GM21360 (cell line): ENCODE data around the gene BTBD16.
A peak's percentile ranks its signal among the peaks of the same experiment; 100 is the strongest.

ENCODE experiments used
- ATAC-seq: cut with Tn5 transposase; IDR thresholded peaks from one replicate; pipeline ENCODE4 v1.9.1; 2021; ENCODE audit warnings: mild to moderate bottlenecking, moderate library complexity; ENCODE audit not compliant: unreplicated experiment

The BTBD16 gene

DNA sequence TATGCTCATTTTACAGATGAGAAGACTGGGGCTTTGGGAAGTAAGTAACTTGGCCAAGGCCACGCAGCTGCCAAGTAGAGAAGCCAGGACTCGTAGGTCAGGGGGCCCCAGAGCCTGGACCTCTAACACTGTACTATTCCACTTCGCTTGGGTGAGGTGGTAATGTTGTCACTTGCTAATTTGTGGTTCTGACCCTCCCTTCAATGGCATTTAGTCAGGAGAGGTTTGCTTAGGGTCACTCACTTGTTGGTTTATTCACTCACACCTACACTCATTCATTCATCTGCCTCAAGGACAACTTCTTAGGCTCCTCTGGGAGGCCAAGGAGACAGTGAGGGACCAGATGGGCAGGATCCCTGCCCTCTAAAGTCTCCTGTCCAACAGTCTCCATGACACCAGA lies 21.3 kb downstream of the BTBD16 start:
- ATAC-seq = no peak

DNA sequence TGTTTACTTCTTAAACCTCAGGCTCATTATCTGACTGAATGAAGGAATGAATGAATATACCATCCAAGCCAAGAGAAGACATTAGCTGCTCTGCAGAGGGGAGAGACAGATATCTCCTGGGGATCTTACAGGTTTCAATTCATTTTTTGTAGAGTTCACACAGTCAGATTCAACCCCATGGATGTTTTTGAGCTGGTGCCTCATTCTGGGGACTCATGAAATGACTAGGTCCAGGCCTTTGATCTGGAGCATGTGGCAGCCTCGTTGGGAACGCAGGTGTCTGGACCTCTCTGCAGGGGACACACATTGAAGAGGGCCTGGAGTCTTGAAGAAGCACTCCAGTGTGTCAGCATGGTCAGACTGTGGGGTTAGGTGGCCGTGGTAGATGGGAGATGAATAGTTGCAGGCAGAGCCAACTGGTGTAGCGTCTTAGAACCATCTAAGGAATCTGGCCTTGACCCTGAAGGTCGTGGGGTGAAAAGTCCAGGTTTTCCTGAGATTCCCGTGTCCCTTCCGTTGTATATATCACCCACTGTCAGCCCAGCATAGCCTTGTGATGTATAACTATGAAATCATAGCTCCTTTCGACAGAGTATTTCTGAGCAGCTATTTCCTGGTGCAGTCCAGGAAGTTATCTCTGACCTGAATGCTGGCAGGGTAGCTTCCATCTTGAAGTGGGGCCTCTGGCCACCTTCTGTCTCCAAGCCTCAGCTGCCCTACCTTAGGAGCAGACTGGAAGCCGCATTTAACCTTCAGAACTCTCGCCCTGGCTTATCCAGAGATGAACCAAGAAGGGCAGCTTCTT lies 22.3 kb downstream of the BTBD16 start:
- peak; percentile 56 for ATAC-seq

DNA sequence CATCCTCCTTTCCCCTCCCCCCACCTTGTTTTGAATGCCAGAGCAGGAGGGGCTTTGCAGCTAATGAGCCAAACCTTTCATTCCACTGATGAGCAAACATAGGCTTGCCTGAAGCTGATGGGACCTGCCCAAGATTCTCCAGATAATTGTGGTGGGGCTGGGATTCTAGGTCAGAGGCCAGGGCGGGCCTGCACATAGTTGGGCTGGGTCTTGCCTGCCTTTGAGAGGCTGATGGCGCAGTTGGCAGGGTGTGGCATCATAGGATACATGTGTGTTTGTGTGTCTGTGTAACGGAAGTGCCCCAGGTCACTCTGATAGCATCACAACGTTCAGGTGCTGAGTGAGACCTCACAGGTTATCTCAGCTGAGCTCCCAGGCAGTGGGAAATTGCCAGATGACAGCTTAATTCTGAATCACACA lies 22.9 kb downstream of the BTBD16 start:
- no peak for ATAC-seq

DNA sequence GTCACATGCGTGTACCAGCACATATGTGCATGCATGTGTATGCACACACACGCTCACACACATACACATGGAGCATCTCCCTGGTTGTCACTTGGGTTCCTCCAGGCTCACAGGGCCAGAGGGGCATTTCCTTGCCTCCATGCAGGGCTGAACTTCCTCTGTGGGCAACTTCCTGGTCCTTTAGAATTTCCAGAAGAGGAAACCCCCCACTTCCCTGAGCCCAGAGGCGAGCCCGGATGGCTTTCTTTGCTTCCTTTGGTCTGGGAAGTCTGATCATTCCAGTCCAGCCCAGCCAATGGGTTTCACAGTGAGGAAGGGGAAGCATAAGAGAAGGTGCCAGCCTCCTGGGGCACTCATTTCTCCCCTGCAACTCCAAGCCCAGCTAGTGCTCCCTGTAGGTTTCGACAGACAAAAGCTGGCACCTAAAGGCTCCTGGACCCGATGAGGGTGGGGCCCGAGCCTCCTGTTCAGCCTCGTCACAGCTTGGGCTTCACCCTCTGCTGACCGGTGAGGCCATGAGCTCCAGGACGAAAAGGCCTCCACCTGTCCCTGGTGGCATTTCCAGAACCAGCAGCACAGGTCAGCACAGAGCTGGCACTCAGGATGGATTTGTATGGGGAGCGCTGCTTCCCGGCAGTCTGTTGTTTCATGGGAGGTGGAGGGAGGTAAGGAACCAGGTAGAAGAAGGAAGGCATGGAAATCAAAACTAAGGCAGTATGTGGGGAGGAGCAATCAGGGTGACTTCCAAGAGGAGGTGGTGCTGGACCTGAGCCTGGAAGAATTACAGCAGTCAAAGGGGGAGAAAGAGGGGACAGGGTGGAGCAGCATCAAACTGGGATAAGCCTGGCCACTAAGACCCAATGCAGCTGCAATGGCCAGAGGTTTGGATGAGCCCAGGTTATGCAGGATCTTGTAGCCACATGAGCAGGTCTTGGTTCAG lies 23.7 kb downstream of the BTBD16 start:
- no peak for ATAC-seq

DNA sequence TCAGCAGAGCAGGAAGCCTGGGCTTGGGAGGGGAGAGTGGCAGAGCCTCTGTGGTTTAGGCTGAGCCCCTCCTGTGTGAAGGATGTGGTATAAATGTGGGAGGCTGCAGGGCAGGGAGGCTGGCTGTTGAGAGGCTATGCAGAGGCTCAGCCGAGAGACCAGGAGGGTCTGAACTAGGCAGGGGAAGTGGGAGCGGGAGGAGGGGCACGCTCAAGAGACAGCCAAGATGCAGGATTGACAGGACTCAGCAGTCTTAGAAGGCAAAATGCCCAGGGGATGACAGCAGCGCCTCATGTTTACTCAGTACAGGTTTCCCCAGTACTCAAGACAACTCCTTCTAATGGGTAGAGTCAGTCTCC lies 24.3 kb downstream of the BTBD16 start:
- no peak for ATAC-seq

DNA sequence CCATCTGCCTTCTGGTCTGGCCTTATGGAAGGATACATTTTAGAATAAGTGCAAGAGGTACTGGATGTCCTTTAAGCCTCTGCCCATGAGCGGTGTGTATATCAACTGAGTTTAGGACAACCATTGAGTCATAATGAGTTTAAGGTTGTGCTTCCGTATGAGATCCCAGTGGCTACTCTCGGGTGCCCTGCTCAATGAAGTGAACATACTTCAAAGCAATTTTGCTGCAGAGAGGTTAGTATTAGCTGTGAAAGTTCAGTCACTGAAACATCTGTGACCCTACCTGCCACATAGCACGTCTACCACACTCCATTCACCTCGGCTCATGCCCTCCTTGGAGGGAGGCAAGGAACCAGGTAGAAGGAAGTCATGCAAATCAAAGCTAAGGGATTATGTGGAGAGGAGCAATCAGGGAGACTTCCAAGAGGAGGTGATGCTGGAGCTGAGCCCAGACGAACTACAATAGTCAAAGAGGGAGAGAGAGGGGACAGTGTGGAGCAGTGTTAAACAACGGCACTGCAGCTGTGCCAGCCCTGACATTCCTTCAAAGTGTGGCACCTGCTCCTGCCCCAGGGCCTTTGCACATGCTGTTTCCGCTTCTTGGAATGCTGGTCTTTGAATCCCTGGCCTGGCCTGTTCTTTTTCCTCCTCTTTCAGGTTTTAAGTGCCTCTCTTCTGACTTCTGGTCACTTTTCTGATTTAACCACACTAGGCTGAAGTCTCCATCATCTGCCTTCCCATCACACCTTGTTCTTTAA lies 25.4 kb downstream of the BTBD16 start:
- ATAC-seq = peak; percentile 65

DNA sequence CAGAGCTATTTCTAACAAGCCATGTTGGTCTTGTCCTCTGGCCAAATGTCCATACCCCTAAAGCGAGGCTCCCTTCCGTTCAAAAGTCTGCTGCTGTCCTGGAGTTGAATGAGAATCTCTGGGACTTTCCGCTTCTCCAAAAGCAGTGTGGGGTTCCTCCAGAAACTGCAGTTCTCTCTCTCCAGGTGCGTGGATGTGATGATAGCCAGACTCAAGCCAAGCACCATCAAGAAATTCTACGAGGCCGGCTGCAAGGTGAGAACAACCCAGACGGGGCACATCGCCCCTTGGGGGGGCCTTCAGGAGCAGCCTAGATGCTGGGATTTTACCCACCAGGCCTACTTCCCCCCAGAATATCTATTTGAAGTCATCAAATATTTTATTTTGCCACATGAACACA lies 26.5 kb downstream of the BTBD16 start:
- no peak for ATAC-seq

DNA sequence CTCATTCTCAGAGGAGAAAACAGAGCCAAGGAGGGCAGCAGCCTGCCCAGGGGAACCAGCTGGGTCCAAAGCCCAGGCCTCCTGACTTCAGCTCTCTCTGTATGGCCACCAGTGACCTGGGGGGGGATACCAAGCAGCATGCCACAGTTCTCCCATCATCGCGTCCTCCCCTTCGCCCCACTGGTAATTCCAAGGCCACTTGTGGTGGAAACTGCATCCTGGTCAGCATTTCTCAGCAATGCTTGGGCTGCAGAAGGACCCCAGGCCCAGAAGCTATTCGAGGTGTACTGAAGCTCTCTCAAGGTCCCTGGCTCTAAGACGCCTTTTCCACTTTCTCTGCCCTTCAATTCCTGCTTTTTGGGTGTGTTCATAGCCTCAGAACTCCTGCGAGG lies 27.1 kb downstream of the BTBD16 start:
- ATAC-seq = no peak

DNA sequence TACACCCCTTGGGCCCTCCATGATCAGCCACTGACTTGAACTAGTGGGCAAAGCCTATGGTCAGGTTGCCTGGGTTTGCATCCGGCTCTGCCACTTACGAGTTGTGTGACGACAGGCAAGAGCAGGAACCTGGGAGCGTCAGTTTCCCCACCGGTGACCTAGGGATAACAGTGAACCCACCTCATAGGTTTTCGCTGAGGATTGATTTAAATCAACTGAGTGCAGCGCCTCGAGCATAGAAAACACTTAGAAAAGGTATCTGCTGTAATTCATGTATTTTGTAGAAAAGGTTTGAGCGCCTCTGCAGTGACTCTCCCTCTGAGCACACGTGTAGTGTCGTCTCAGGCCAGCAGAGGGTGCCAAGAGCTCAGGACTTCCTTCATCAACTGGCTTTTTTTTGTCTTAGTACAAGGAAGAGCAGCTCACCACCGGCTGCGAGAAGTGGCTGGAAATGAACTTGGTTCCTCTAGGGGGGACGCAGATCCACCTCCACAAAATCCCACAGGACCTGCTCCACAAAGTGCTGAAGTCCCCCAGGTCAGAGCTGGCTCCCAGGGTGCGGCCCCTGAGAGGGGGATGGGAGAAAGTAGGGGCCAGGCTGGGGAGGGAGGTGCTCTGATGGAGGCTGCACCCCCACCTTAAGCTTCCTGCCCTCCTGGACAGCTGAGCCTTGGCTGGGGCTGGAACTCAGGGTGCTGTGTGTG lies 27.7 kb downstream of the BTBD16 start:
- peak; percentile 54 for ATAC-seq

DNA sequence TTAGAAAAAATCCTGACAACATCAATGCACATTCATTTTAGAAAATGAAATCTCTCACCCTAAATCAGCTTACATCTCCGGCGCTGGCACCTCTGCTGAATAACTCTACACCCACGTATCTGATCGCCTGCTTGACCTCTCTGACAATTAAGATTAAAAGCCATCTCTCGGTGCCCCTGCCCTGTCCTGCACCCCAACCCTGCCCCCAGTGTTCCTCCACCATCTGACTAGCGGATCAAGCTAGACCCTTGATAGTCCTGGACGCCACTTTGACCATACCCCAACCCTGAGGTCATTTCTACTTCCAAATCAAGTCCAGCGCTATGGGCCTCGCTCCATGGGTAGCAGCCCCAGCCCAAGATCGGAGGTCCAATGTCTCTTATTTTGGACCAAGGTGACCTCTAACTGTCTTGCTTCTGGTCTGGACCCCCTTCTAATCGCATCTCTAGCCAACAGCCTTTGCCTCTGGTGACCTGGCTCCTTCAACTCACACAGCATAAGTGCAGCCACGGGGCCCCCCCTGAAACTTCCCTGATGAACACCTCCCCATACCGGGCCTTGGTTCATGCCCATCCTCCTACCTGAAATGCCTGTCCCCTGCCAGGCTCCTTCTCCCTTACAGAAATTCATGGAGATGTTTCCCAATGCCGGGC lies 28.5 kb downstream of the BTBD16 start:
- no peak for ATAC-seq

DNA sequence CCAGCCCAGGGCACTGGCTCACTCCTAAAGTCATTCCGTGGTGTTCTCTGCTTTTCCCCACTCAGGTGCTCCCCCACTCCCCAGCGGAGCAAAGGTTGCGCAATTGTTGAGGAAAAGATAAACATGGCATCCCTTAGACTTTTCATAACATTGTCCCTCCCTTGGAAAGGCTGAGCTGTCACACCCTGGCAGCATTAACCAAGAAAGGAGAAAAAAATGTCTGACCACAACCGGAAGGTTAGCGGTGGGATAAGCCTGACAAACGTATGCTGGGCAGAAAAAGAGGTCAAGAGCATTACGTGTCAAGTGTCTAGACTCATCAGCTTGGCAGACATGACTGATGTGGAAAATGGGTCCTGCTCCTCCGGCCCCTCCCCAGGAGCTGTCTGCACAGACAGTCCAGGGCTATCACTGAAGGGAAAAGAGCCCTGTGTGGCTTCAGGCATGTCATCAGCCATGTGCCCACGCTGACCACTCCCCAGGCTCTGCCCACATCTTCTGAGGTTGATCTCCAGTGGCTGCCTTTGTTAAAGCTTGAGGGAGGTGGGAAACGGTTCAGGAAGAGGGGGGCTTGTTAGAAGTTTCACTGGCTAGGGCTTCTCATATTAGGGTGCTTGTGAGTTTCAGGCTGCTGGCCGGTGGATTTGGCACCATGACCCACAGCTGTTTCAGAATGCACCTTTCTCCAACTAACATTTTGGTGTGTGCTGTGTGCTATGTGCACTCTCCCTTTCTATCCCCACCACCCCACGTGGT lies 30.1 kb downstream of the BTBD16 start:
- no peak for ATAC-seq

DNA sequence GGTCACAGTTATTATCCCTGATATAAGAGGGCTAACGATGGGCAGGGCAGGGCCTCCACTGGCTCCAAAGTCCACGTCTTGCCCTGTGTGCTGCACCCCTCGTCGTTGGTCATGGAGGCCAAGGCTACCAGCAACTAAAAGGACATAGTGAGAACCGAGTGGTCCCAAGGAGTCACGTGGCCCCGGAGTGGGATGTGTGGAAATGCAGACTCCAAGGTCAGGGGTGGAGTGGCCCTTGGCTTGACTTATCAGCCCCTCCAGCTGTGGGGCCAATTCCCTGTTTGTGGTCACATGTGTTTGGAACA lies 30.7 kb downstream of the BTBD16 start:
- no peak for ATAC-seq

DNA sequence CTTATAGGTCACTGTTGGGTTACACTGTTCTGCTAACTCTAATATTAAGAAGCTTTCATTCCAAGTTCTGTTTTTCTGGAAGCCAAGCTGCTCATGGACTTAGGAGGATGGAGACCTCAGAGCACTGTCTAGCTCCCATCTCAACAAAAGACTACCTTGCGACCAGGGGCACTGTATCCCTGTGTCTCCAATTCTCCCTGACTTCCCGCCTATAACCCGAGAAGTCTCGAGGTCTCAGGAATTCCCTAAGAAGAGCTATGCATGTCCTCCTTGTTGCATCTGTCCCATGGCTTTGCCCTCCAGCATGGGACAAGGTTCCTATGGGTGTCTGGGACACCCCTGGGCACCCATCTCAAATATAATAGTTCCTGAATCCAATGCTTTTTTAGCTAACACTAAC lies 31.2 kb downstream of the BTBD16 start:
- no peak for ATAC-seq

DNA sequence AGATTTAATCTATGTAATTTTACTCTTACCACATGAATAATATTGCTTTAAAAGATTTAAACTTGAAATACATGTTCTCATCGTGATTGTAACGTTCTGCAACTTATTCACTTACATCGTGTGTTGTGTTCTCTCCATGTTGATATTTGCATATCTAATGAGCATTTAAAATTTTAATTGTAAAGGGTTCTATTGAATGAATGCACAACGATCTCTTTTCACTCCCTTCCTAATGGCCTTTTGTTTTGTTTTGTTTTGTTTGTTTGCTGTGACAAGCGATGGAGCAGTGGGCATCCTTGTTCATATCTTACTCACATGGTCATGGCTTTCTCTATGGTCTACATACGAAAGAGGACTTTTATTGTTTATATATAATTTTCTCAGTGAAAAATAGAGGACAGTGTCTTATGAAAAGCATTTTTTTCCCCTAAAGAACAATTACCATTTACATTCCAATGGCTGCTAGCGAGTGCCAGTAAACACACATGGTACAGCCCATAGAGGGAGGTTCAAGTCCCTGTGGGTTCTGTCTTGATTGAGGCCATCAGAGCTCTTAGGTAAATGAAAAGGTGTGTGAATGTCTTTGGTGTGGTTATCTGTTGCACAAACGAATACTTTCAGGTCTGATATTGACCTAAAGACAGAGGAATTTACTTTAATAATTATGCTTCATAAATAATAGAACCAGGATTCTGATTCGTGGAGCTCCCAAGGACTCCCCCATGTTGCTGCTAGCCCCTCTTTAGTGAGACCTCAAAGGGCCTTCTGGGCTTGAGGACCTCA lies 32.4 kb downstream of the BTBD16 start:
- no peak for ATAC-seq

DNA sequence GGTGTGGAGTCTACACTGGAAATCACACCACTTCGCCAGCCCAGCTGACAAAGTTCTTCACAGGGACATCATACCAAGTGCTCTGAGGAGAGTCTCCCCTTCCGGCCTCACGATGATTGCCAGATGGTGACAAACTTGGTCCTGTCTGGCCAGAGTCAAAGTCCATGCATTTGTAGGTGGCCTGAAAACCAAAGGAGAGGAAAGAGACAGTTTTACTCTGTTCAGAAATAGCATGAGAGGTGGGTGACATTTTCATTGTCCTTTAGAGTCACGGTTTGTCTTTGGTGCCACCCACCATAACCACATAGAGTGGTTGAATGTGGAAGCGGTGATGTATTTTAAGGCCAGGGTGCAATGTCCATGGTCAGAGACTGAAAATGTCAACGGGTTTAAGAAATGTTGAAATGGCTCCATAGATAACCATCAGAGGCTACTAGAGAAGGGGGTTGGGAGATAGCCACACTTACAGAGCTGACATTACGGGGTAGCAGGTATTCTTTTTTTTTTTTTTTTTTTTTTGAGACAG lies 33.0 kb downstream of the BTBD16 start:
- ATAC-seq = no peak

DNA sequence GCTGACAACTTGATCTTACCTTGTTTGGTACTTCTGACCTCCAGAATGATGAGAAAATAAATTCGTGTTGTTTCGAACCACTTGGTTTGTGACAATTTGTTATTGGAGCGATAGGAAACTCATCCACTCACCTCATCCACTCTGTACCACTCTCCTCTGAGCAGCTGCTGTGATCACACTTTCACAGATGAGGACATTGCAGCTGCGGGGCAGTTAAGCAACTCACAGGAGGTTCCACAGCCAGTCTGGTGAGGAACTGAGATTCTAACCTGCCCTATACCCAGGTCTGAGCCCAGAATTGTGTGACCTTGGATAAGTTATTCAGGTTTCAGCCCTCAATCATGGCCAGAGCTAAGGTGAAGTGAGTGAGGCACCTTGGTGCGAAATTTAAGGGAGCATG lies 35.2 kb downstream of the BTBD16 start:
- no peak for ATAC-seq

DNA sequence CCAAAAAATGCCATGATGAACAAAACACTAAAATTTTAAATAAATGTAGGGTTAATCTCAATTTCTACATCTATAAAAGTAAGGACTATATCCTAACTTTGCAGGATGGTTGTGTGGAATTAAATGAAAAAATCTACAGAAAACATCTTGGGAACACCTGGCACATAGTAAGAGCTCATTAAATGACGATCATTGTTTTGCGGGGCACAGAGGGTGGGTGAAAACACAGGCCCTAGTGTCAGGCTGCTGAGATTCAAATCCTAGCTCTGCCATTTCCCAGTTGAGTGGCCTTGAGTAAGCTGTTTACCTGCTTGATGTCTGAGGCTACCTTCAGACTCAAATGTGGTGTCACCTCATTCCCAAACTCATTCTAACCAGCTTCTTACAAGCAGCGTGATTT lies 35.6 kb downstream of the BTBD16 start:
- no peak for ATAC-seq

DNA sequence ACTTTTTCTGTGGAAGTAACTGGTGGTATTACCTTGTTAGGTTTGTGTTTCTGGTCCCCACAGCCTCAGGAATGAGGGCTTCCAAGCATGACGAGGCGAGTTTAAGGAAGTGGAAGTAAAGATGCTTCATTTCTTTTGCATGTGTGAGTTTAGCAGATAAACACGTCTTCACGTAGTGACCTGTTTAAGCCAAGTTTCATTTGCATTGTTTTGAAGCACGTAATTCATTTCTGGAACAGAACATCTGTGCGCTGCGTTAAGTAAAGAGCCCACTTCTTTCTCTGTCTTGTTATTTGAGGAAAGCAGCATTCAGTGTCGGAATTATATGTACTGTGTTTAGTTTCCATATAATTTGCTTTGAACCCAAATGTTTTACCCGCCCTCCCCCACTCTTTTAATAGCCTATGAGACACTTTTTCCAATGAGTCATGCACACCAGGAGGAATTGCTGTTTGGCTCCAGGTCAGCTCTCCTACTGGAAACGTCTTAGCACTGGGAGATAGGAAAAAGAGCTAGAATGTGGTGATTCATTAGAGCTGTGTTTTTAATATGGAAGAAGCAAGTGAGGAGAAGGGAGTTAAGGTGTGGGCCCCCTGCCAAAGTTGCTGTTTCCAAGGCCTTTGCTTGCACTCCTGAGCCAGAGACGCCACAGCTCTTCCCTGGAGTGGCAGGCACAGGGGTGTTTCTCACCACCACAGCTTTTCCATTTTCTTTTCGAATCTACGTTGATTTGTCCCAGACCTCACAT lies 36.7 kb downstream of the BTBD16 start:
- peak; percentile 83 for ATAC-seq
